Activated CD4-positive, alpha-beta T cell treated with anti-CD3 and anti-CD28 coated beads for 36 hours (primary cell): ENCODE results near the gene RXRA. TPM values are rescaled to one million over a fixed set of nuclear protein-coding genes. Genes with fewer than 3 reads are reported as not detected.

ENCODE experiments used
- ATAC-seq: fragments of 200-7000 bp; cut with Tn5 transposase; one replicate; pipeline ENCODE4 v1.10.0; 2021; ENCODE audit warnings: mild to moderate bottlenecking, moderate library complexity
- CTCF ChIA-PET: fragments of 350-600 bp; sonication (Branson Sonifier 250); formaldehyde crosslinking; loops from one replicate; lab custom pipeline; 2021; ENCODE audit warnings: antibody characterized with exemption; lab: Charles Lee
- POLR2A ChIA-PET: fragments of 350-600 bp; sonication (Branson Sonifier 250); formaldehyde crosslinking; loops from one replicate; lab custom pipeline; 2021; ENCODE audit warnings: antibody characterized with exemption, inconsistent platforms; lab: Charles Lee
- DNase-seq: peaks from one replicate; pipeline ENCODE4 v3.0.0-alpha.2; 2020
- H3K27ac Mint-ChIP-seq: one replicate; pipeline ENCODE4 v1.8.0; 2021; ENCODE audit warnings: mixed read lengths
- H3K27me3 Mint-ChIP-seq: one replicate; pipeline ENCODE4 v1.8.0; 2021; ENCODE audit warnings: mixed read lengths
- H3K36me3 Mint-ChIP-seq: one replicate; pipeline ENCODE4 v1.8.0; 2021; ENCODE audit warnings: low read depth, mixed read lengths
- H3K4me1 Mint-ChIP-seq: one replicate; pipeline ENCODE4 v1.8.0; 2021; ENCODE audit warnings: mixed read lengths
- H3K4me3 Mint-ChIP-seq: one replicate; pipeline ENCODE4 v1.8.0; 2021; ENCODE audit warnings: mild to moderate bottlenecking, moderate library complexity, mixed read lengths
- H3K9me3 Mint-ChIP-seq: one replicate; pipeline ENCODE4 v1.8.0; 2021; ENCODE audit warnings: low read depth, mixed read lengths
- intact Hi-C, 2 experiments: fragments of 100-400 bp; cut with DNase I in 1 of 2; cut with micrococcal nuclease in 1 of 2; formaldehyde crosslinking; loops; one replicate each; pipeline versions ENCODE4 v1.14.2 to v1.15.1; 2022 to 2024; cut with DNase I, micrococcal nuclease
- total RNA-seq, 2 experiments: library from RNA; stranded (reverse); gene quantifications; one replicate each; pipeline ENCODE4 v1.2.3, GENCODE V29; 2021

The RXRA gene
- total RNA-seq, 2 experiments from 2014 or later: 17.6 to 20.9 TPM

GRCh38 chr9:134410071-134410834 lies 84.0 kb downstream of the RXRA start:
- CTCF ChIA-PET: no interaction called here
- POLR2A ChIA-PET: no interaction called here
- ATAC-seq (no peak), DNase-seq (no peak)
- no peak overlapping the region for H3K27ac Mint-ChIP-seq
- H3K4me3 Mint-ChIP-seq: no peak overlapping the region
- H3K9me3 Mint-ChIP-seq: no peaks in the 10 kb centered on the region
- H3K27me3 Mint-ChIP-seq: no peaks in the 10 kb centered on the region
- intact Hi-C loops: no loop called here
- H3K4me1 Mint-ChIP-seq: peaks cover 17% of the 10 kb centered on the region
- no peaks in the 10 kb centered on the region for H3K36me3 Mint-ChIP-seq

GRCh38 chr9:134410835-134411217 lies 84.6 kb downstream of the RXRA start:
- no peak for ATAC-seq
- CTCF ChIA-PET: no interaction called here

GRCh38 chr9:134411440-134412297 lies 85.4 kb downstream of the RXRA start:
- ATAC-seq: no peak
- ChIA-PET CTCF (no interaction called here), POLR2A (interaction anchor here (1.1 kb wide), 1 partner anchor 21 kb away, joined by 3 read pairs; no protein-coding TSS in a partner anchor)
- H3K4me3 Mint-ChIP-seq: no peak overlapping the region
- no peaks in the 10 kb centered on the region for H3K27me3 Mint-ChIP-seq
- peaks cover 6% of the 10 kb centered on the region for H3K4me1 Mint-ChIP-seq
- intact Hi-C loops: no loop called here
- H3K36me3 Mint-ChIP-seq: no peaks in the 10 kb centered on the region
- DNase-seq: no peak
- no peak overlapping the region for H3K27ac Mint-ChIP-seq
- no peaks in the 10 kb centered on the region for H3K9me3 Mint-ChIP-seq

More at GRCh38 chr9:134410835-134411217, 84.6 kb downstream of the RXRA start:
- Mint-ChIP-seq H3K27ac (no peak overlapping the region), H3K36me3 (no peaks in the 10 kb centered on the region), H3K9me3 (no peaks in the 10 kb centered on the region), H3K4me1 (peaks cover 12% of the 10 kb centered on the region), H3K27me3 (no peaks in the 10 kb centered on the region), H3K4me3 (no peak overlapping the region)
- POLR2A ChIA-PET: interaction anchor here (1.1 kb wide), 1 partner anchor 20 kb away, joined by 3 read pairs; no protein-coding TSS in a partner anchor
- no peak for DNase-seq
- intact Hi-C loops: no loop called here

- CTCF ChIA-PET: no interaction called here
- POLR2A ChIA-PET: no interaction called here
- no peak overlapping the region for H3K27ac Mint-ChIP-seq
Observed at GRCh38 chr9:134412298-134412711, 86.0 kb downstream of the RXRA start.

GRCh38 chr9:134413112-134413715 lies 87.0 kb downstream of the RXRA start:
- Mint-ChIP-seq H3K27me3 (no peaks in the 10 kb centered on the region), H3K4me3 (no peak overlapping the region), H3K9me3 (no peaks in the 10 kb centered on the region), H3K4me1 (no peaks in the 10 kb centered on the region), H3K27ac (no peak overlapping the region), H3K36me3 (no peaks in the 10 kb centered on the region)
- intact Hi-C loops: no loop called here
- ChIA-PET CTCF (no interaction called here), POLR2A (no interaction called here)
- ATAC-seq: no peak
- DNase-seq: no peak

More at GRCh38 chr9:134412298-134412711, 86.0 kb downstream of the RXRA start:
- Mint-ChIP-seq H3K27me3 (no peaks in the 10 kb centered on the region), H3K4me1 (peaks cover 2% of the 10 kb centered on the region), H3K36me3 (no peaks in the 10 kb centered on the region), H3K4me3 (no peak overlapping the region), H3K9me3 (no peaks in the 10 kb centered on the region)
- intact Hi-C loops: no loop called here
- DNase-seq: no peak
- no peak for ATAC-seq

GRCh38 chr9:134413890-134414623 lies 87.8 kb downstream of the RXRA start:
- ATAC-seq (no peak), DNase-seq (no peak)
- H3K4me3 Mint-ChIP-seq: no peak overlapping the region
- no peaks in the 10 kb centered on the region for H3K27me3 Mint-ChIP-seq
- intact Hi-C loops: no loop called here
- POLR2A ChIA-PET: no interaction called here
- CTCF ChIA-PET: no interaction called here
- no peaks in the 10 kb centered on the region for H3K36me3 Mint-ChIP-seq
- no peaks in the 10 kb centered on the region for H3K4me1 Mint-ChIP-seq
- no peak overlapping the region for H3K27ac Mint-ChIP-seq
- no peaks in the 10 kb centered on the region for H3K9me3 Mint-ChIP-seq

GRCh38 chr9:134414900-134415425 lies 88.7 kb downstream of the RXRA start:
- CTCF ChIA-PET: no interaction called here
- intact Hi-C loops: no loop called here
- no peak overlapping the region for H3K27ac Mint-ChIP-seq
- POLR2A ChIA-PET: no interaction called here
- no peak overlapping the region for H3K4me3 Mint-ChIP-seq
- no peak for ATAC-seq
- H3K36me3 Mint-ChIP-seq: no peaks in the 10 kb centered on the region
- DNase-seq: no peak
- H3K27me3 Mint-ChIP-seq: no peaks in the 10 kb centered on the region
- no peaks in the 10 kb centered on the region for H3K4me1 Mint-ChIP-seq
- no peaks in the 10 kb centered on the region for H3K9me3 Mint-ChIP-seq

GRCh38 chr9:134416385-134417015 lies 90.2 kb downstream of the RXRA start:
- H3K4me3 Mint-ChIP-seq: no peak overlapping the region
- ChIA-PET CTCF (interaction anchor here (1.3 kb wide), 1 partner anchor 91 kb away, joined by 3 read pairs; no protein-coding TSS in a partner anchor), POLR2A (interaction anchor here (1.0 kb wide), 1 partner anchor 27 kb away, joined by 3 read pairs; no protein-coding TSS in a partner anchor)
- no peak for ATAC-seq
- no peaks in the 10 kb centered on the region for H3K4me1 Mint-ChIP-seq
- H3K27ac Mint-ChIP-seq: no peak overlapping the region
- H3K9me3 Mint-ChIP-seq: no peaks in the 10 kb centered on the region
- intact Hi-C loops: no loop called here
- H3K36me3 Mint-ChIP-seq: peaks cover 4% of the 10 kb centered on the region
- no peak for DNase-seq
- no peaks in the 10 kb centered on the region for H3K27me3 Mint-ChIP-seq

- no peak overlapping the region for H3K27ac Mint-ChIP-seq
- ChIA-PET POLR2A (no interaction called here), CTCF (interaction anchor here (0.9 kb wide), 1 partner anchor 255 kb away, joined by 3 read pairs; no protein-coding TSS in a partner anchor)
- no peaks in the 10 kb centered on the region for H3K4me1 Mint-ChIP-seq
- no peak overlapping the region for H3K4me3 Mint-ChIP-seq
- ATAC-seq: no peak
- H3K36me3 Mint-ChIP-seq: peaks cover 4% of the 10 kb centered on the region
- H3K9me3 Mint-ChIP-seq: no peaks in the 10 kb centered on the region
- no peak for DNase-seq
- H3K27me3 Mint-ChIP-seq: no peaks in the 10 kb centered on the region
- intact Hi-C loops: no loop called here
Observed at GRCh38 chr9:134418354-134418753, 92.1 kb downstream of the RXRA start.

GRCh38 chr9:134419000-134419683 lies 92.9 kb downstream of the RXRA start:
- no peaks in the 10 kb centered on the region for H3K4me1 Mint-ChIP-seq
- intact Hi-C loops: no loop called here
- ATAC-seq (no peak), DNase-seq (no peak)
- ChIA-PET POLR2A (no interaction called here), CTCF (no interaction called here)
- no peaks in the 10 kb centered on the region for H3K27me3 Mint-ChIP-seq
- peaks cover 4% of the 10 kb centered on the region for H3K36me3 Mint-ChIP-seq
- H3K27ac Mint-ChIP-seq: no peak overlapping the region
- no peaks in the 10 kb centered on the region for H3K9me3 Mint-ChIP-seq
- no peak overlapping the region for H3K4me3 Mint-ChIP-seq
